Neural cell (in vitro differentiated cells): Measurements from ENCODE around the gene SERPINE2. TPM values are rescaled to one million over a fixed set of nuclear protein-coding genes. Genes with fewer than 3 reads are reported as not detected.

ENCODE experiments used
- H2AFZ ChIP-seq: fragments of 200-600, 300-800 bp; sonication (generic), shearing (Covaris generic); 2 replicates; pipeline ENCODE4 v1.6.0; 2014; ENCODE audit warnings: low read depth, mild to moderate bottlenecking, antibody characterized with exemption, low read length, moderate library complexity
- H3F3A ChIP-seq: fragments of 200-600 bp; shearing (Covaris generic); 2 replicates; pipeline ENCODE4 v1.6.1; 2016; ENCODE audit warnings: mild to moderate bottlenecking, moderate library complexity, mixed read lengths, antibody characterized with exemption, low read length; ENCODE audit not compliant: insufficient read depth, poor library complexity, severe bottlenecking
- H3K27ac ChIP-seq: fragments of 200-600, 300-800 bp; sonication (generic), shearing (Covaris generic); 2 replicates; pipeline ENCODE4 v1.5.1; 2014; ENCODE audit warnings: mild to moderate bottlenecking, low read length, moderate library complexity
- H3K27me3 ChIP-seq: fragments of 300-800, 200-600 bp; sonication (generic), shearing (Covaris generic); 2 replicates; pipeline ENCODE4 v1.6.0; 2014; ENCODE audit warnings: mild to moderate bottlenecking, low read depth, low read length, moderate library complexity; ENCODE audit not compliant: insufficient read depth
- H3K36me3 ChIP-seq: fragments of 300-800, 200-600 bp; sonication (generic), shearing (Covaris generic); 2 replicates; pipeline ENCODE4 v1.5.1; 2014; ENCODE audit warnings: mild to moderate bottlenecking, antibody characterized with exemption, low read length, moderate library complexity; ENCODE audit not compliant: insufficient read depth
- H3K4me2 ChIP-seq: fragments of 300-800, 200-600 bp; sonication (generic), shearing (Covaris generic); 2 replicates; pipeline ENCODE4 v1.6.0; 2014; ENCODE audit warnings: mild to moderate bottlenecking, low read length
- H3K4me3 ChIP-seq: fragments of 300-800, 200-600 bp; sonication (generic), shearing (Covaris generic); 2 replicates; pipeline ENCODE4 v1.5.1; 2014; ENCODE audit warnings: mild to moderate bottlenecking, low read length, moderate library complexity
- H3K79me2 ChIP-seq: fragments of 200-600 bp; shearing (Covaris generic); replicated peaks from 2 replicates; pipeline ENCODE4 v1.6.0; 2014; ENCODE audit warnings: mild to moderate bottlenecking, low read length, moderate library complexity; ENCODE audit not compliant: insufficient read depth
- H3K9ac ChIP-seq: fragments of 300-800, 200-600 bp; sonication (generic), shearing (Covaris generic); 2 replicates; pipeline ENCODE4 v1.6.1; 2016; ENCODE audit warnings: mild to moderate bottlenecking, low read length, mixed read lengths
- H3K9me2 ChIP-seq: fragments of 200-600 bp; shearing (Covaris generic); 2 replicates; pipeline ENCODE4 v1.6.1; 2016; ENCODE audit warnings: mild to moderate bottlenecking, low read length, mixed read lengths; ENCODE audit not compliant: insufficient read depth
- H3K9me3 ChIP-seq: fragments of 200-600, 300-800 bp; sonication (generic), shearing (Covaris generic); 2 replicates; pipeline ENCODE4 v1.6.1; 2016; ENCODE audit warnings: mild to moderate bottlenecking, mixed run types, low read length, moderate library complexity, mixed read lengths
- H4K20me1 ChIP-seq: fragments of 200-600 bp; shearing (Covaris generic); 2 replicates; pipeline ENCODE4 v1.6.1; 2016; ENCODE audit warnings: mild to moderate bottlenecking, mixed run types; ENCODE audit not compliant: insufficient read depth
- EP300 ChIP-seq: fragments of 450-650 bp; conservative IDR thresholded peaks from 2 replicates; pipeline ENCODE4 v1.6.1; 2014; ENCODE audit warnings: antibody characterized with exemption, mild to moderate bottlenecking, moderate library complexity; ENCODE audit not compliant: poor library complexity, severe bottlenecking
- EZH2 ChIP-seq: fragments of 200-600, 300-800 bp; shearing (Covaris generic), sonication (generic); IDR thresholded peaks from 2 replicates; pipeline ENCODE4 v1.6.1; 2014; ENCODE audit warnings: antibody characterized with exemption, low read length, borderline replicate concordance, mild to moderate bottlenecking; ENCODE audit not compliant: insufficient read depth, poor library complexity, severe bottlenecking
- MXI1 ChIP-seq: fragments of 450-650 bp; conservative IDR thresholded peaks from 2 replicates; pipeline ENCODE4 v1.6.1; 2014; ENCODE audit warnings: antibody characterized with exemption, mild to moderate bottlenecking; ENCODE audit not compliant: poor library complexity, severe bottlenecking
- POLR2AphosphoS5 ChIP-seq: IDR thresholded peaks from 2 replicates; pipeline ENCODE4 v1.6.1; 2012
- SMC3 ChIP-seq: fragments of 450-650 bp; conservative IDR thresholded peaks from 2 replicates; pipeline ENCODE4 v1.6.1; 2014; ENCODE audit warnings: antibody characterized with exemption, mild to moderate bottlenecking, moderate library complexity; ENCODE audit not compliant: poor library complexity
- TAF1 ChIP-seq: IDR thresholded peaks from 2 replicates; pipeline ENCODE4 v1.6.1; 2012; ENCODE audit warnings: low read depth
- polyA plus RNA-seq: library from polyadenylated mRNA; depleted of rRNA; stranded (reverse); fragments of >200 nt; gene quantifications from 2 replicates; pipeline ENCODE4 v1.2.3, GENCODE V29; 2014
- TF ChIP-seq, protein P1 (sequence below): IDR thresholded peaks from 2 replicates; pipeline ENCODE4 v1.6.1; 2012; ENCODE audit warnings: borderline replicate concordance
- TF ChIP-seq, protein P2 (sequence below): fragments of 450-650 bp; IDR thresholded peaks from 2 replicates; pipeline ENCODE4 v1.5.1; 2014; ENCODE audit warnings: antibody characterized with exemption, mild to moderate bottlenecking, moderate library complexity; ENCODE audit not compliant: poor library complexity, severe bottlenecking

SERPINE2 gene
- polyA plus RNA-seq, 1 donor from 2014 or later, result 38.5 TPM

GRCh38 chr2:224032283-224032682, 6.8 kb downstream of the SERPINE2 start:
- no peaks in the 10 kb centered on the region for H4K20me1 ChIP-seq
- no peak overlapping the region for H3K4me2 ChIP-seq

DNA sequence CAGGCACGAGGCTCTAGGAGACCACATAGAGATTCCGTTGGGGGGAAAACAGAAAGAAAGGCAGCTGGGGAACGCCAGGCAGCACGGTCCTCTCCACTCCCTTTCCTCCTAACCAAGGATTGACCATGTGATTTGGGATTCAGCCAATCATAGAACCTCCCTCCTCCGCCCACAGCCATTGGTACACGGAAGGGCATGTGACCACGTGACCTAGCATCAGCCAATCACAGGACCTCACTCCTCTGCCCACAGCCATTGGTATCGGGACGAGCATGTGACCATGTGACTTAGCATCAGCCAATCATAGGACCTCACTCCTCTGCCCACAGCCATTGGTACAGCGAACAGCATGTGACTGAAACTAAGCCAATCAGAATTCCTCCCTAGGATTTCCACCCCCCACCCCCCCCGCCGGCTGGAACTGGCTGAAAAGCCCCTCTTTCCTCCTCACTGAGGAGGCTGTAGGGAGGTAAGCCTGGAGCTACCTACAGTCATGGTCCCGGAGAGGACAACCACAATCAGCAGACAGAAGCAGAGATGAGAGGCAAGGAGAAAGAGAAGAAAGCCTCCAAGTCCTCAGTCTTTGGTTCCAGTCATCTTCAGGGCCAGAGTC, 7.6 kb downstream of the SERPINE2 start:
- H3K27me3 ChIP-seq, result no peaks in the 10 kb centered on the region
- H3F3A ChIP-seq, result no peaks in the 10 kb centered on the region
- H3K4me3 ChIP-seq, result no peak overlapping the region
- no peaks in the 10 kb centered on the region for H4K20me1 ChIP-seq
- peaks cover under 1% of the 10 kb centered on the region for H3K79me2 ChIP-seq
- H3K36me3 ChIP-seq, result no peaks in the 10 kb centered on the region
- no peak for TF ChIP-seq SMC3
- H3K9ac ChIP-seq, result no peak overlapping the region
- H3K27ac ChIP-seq, result no peak overlapping the region
- H3K4me2 ChIP-seq, result no peak overlapping the region
- no peak overlapping the region for H2AFZ ChIP-seq
- no peaks in the 10 kb centered on the region for H3K9me2 ChIP-seq
- H3K9me3 ChIP-seq, result no peaks in the 10 kb centered on the region

More at GRCh38 chr2:224032283-224032682, 6.8 kb downstream of the SERPINE2 start:
- Histone ChIP-seq H3K36me3 (no peaks in the 10 kb centered on the region), H3K27me3 (no peaks in the 10 kb centered on the region), H3K9ac (no peak overlapping the region), H3K27ac (no peak overlapping the region), H3K9me2 (no peaks in the 10 kb centered on the region), H3K4me3 (no peak overlapping the region), H3F3A (peaks cover 5% of the 10 kb centered on the region), H3K79me2 (peaks cover 3% of the 10 kb centered on the region), H2AFZ (no peak overlapping the region), H3K9me3 (no peaks in the 10 kb centered on the region)
- TF ChIP-seq EZH2 (no peak), TAF1 (no peak)
- TF ChIP-seq, protein P1, sequence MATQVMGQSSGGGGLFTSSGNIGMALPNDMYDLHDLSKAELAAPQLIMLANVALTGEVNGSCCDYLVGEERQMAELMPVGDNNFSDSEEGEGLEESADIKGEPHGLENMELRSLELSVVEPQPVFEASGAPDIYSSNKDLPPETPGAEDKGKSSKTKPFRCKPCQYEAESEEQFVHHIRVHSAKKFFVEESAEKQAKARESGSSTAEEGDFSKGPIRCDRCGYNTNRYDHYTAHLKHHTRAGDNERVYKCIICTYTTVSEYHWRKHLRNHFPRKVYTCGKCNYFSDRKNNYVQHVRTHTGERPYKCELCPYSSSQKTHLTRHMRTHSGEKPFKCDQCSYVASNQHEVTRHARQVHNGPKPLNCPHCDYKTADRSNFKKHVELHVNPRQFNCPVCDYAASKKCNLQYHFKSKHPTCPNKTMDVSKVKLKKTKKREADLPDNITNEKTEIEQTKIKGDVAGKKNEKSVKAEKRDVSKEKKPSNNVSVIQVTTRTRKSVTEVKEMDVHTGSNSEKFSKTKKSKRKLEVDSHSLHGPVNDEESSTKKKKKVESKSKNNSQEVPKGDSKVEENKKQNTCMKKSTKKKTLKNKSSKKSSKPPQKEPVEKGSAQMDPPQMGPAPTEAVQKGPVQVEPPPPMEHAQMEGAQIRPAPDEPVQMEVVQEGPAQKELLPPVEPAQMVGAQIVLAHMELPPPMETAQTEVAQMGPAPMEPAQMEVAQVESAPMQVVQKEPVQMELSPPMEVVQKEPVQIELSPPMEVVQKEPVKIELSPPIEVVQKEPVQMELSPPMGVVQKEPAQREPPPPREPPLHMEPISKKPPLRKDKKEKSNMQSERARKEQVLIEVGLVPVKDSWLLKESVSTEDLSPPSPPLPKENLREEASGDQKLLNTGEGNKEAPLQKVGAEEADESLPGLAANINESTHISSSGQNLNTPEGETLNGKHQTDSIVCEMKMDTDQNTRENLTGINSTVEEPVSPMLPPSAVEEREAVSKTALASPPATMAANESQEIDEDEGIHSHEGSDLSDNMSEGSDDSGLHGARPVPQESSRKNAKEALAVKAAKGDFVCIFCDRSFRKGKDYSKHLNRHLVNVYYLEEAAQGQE, result no peak

- Histone ChIP-seq H4K20me1 (no peaks in the 10 kb centered on the region), H3K36me3 (no peaks in the 10 kb centered on the region), H3K9ac (no peak overlapping the region), H3K4me2 (no peak overlapping the region), H3K4me3 (no peak overlapping the region), H3K27me3 (no peaks in the 10 kb centered on the region), H3K79me2 (no peaks in the 10 kb centered on the region), H3K27ac (no peak overlapping the region), H3F3A (no peaks in the 10 kb centered on the region), H3K9me3 (no peaks in the 10 kb centered on the region), H3K9me2 (no peaks in the 10 kb centered on the region), H2AFZ (no peak overlapping the region)
- TF ChIP-seq SMC3 (no peak), EP300 (no peak), TAF1 (no peak), POLR2AphosphoS5 (no peak), MXI1 (no peak), EZH2 (no peak)
- TF ChIP-seq, protein P2, sequence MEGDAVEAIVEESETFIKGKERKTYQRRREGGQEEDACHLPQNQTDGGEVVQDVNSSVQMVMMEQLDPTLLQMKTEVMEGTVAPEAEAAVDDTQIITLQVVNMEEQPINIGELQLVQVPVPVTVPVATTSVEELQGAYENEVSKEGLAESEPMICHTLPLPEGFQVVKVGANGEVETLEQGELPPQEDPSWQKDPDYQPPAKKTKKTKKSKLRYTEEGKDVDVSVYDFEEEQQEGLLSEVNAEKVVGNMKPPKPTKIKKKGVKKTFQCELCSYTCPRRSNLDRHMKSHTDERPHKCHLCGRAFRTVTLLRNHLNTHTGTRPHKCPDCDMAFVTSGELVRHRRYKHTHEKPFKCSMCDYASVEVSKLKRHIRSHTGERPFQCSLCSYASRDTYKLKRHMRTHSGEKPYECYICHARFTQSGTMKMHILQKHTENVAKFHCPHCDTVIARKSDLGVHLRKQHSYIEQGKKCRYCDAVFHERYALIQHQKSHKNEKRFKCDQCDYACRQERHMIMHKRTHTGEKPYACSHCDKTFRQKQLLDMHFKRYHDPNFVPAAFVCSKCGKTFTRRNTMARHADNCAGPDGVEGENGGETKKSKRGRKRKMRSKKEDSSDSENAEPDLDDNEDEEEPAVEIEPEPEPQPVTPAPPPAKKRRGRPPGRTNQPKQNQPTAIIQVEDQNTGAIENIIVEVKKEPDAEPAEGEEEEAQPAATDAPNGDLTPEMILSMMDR, result no peak
These were observed 8.3 kb downstream of the SERPINE2 start for GRCh38 chr2:224030786-224031185.
